K562 (cell line): Measurements from ENCODE around the gene HCN3. TPM values are rescaled to one million over a fixed set of nuclear protein-coding genes. Genes with fewer than 3 reads are reported as not detected.

ENCODE experiments used
- ARID1B ChIP-seq: fragments of 450-650 bp; IDR thresholded peaks from 2 replicates; pipeline ENCODE4 v1.6.1; 2016; ENCODE audit warnings: antibody characterized with exemption, mild to moderate bottlenecking, inconsistent platforms
- ATF7 ChIP-seq: fragments of 450-650 bp; IDR thresholded peaks from 2 replicates; pipeline ENCODE4 v1.7.1; 2014; ENCODE audit warnings: mild to moderate bottlenecking, moderate library complexity
- CBX2 ChIP-seq: fragments of 200-600 bp; sonication (generic); IDR thresholded peaks from one replicate; pipeline ENCODE4 v1.6.1; 2012; ENCODE audit warnings: mild to moderate bottlenecking, low read length, inconsistent platforms; ENCODE audit not compliant: insufficient read depth, poor library complexity, severe bottlenecking
- CEBPB ChIP-seq: fragments of 450-650 bp; IDR thresholded peaks from 2 replicates; pipeline ENCODE4 v1.6.1; 2016; ENCODE audit warnings: missing genetic modification characterization, missing compliant biosample characterization
- ETV6 ChIP-seq, 3 experiments: fragments of 150-350 bp in 1 of 3; sonication (generic) in 1 of 3; formaldehyde crosslinking in 1 of 3; IDR thresholded peaks; 2 replicates each; pipeline versions ENCODE4 v1.6.1 to v1.8.0; 2014 to 2022; ENCODE audit warnings: borderline replicate concordance in 2 of 3, low read depth in 2 of 3, antibody characterized with exemption in 1 of 3, low read length in 1 of 3, mild to moderate bottlenecking in 1 of 3, missing genetic modification reagents in 1 of 3
- KLF6 ChIP-seq: fragments of 250-450 bp; sonication (Bioruptor Pico); IDR thresholded peaks from 2 replicates; pipeline ENCODE4 v1.4.0; 2020; ENCODE audit warnings: mild to moderate bottlenecking, moderate library complexity, borderline replicate concordance
- MIER1 ChIP-seq: fragments of 450-650 bp; IDR thresholded peaks from 2 replicates; pipeline ENCODE4 v1.6.1; 2016; ENCODE audit warnings: antibody characterized with exemption, mild to moderate bottlenecking, low read depth
- NFRKB ChIP-seq: fragments of 450-650 bp; IDR thresholded peaks from 2 replicates; pipeline ENCODE4 v1.6.1; 2016; ENCODE audit warnings: low read depth
- TAF15 ChIP-seq: fragments of 200-400 bp; formaldehyde crosslinking; IDR thresholded peaks from 2 replicates; pipeline ENCODE4 v1.6.1; 2017; ENCODE audit warnings: mild to moderate bottlenecking, low read depth, low read length, moderate library complexity
- TFAM ChIP-seq: fragments of 250-450 bp; sonication (Bioruptor Pico); conservative IDR thresholded peaks from 2 replicates; pipeline ENCODE4 v1.5.0; 2021; ENCODE audit warnings: mild to moderate bottlenecking, moderate library complexity
- ZNF408 ChIP-seq: fragments of 250-450 bp; sonication (Bioruptor Pico); IDR thresholded peaks from 2 replicates; pipeline ENCODE4 v1.4.0; 2020; ENCODE audit warnings: low read depth, mild to moderate bottlenecking, moderate library complexity
- ZNF561 ChIP-seq: fragments of 450-650 bp; formaldehyde crosslinking; conservative IDR thresholded peaks from 2 replicates; pipeline ENCODE4 v1.4.0; 2020; ENCODE audit warnings: mild to moderate bottlenecking, moderate library complexity
- polyA plus RNA-seq, 8 experiments: library from polyadenylated mRNA; depleted of rRNA in 4 of 8; stranded (reverse) in 5 of 8; unstranded in 3 of 8; fragments of >200 nt; fragmentation: Nextera tagmentation in 2 of 8; fragmentation: Illumina TruSeq in 1 of 8; extraction: Ambion mirVana in 2 of 8; extraction: Trizol in 1 of 8; gene quantifications; 2 replicates each; pipeline versions ENCODE4 v1.2.1 to v1.2.3, GENCODE V29; 2011 to 2014; ENCODE audit warnings: inconsistent platforms in 1 of 8, missing spikeins in 1 of 8
- total RNA-seq, 7 experiments: library from RNA; depleted of rRNA in 6 of 7; stranded (reverse); fragments of >200 nt in 6 of 7; fragmentation: Illumina TruSeq in 2 of 7; extraction: Trizol in 2 of 7; gene quantifications; 2 replicates each; pipeline versions ENCODE4 v1.2.1 to v1.2.3, GENCODE V29; 2011 to 2021; ENCODE audit warnings: low replicate concordance in 1 of 7
- TF ChIP-seq, protein P1 (sequence below): sonication (generic); formaldehyde crosslinking; IDR thresholded peaks from 2 replicates; pipeline ENCODE4 v1.8.1; 2023; ENCODE audit warnings: mild to moderate bottlenecking, missing genetic modification reagents, moderate library complexity
- TF ChIP-seq, protein P2 (sequence below): fragments of 450-650 bp; formaldehyde crosslinking; IDR thresholded peaks from 2 replicates; pipeline ENCODE4 v1.4.0; 2022; ENCODE audit warnings: mild to moderate bottlenecking, moderate library complexity
- TF ChIP-seq, protein P3 (sequence below), 2 experiments: IDR thresholded peaks in 1 of 2; conservative IDR thresholded peaks in 1 of 2; 2 replicates each; pipeline ENCODE4 v1.6.1; 2016; ENCODE audit warnings: low read depth in 2 of 2, mild to moderate bottlenecking in 1 of 2, missing compliant biosample characterization in 1 of 2, missing genetic modification characterization in 1 of 2, moderate library complexity in 1 of 2

The HCN3 gene
- total and polyA plus RNA-seq, 9 of the 15 experiments (the other 6 are each of a cell fraction or from before 2014, with no cell fraction given), result 0.91 to 9.7 (median 3.9) TPM

DNA sequence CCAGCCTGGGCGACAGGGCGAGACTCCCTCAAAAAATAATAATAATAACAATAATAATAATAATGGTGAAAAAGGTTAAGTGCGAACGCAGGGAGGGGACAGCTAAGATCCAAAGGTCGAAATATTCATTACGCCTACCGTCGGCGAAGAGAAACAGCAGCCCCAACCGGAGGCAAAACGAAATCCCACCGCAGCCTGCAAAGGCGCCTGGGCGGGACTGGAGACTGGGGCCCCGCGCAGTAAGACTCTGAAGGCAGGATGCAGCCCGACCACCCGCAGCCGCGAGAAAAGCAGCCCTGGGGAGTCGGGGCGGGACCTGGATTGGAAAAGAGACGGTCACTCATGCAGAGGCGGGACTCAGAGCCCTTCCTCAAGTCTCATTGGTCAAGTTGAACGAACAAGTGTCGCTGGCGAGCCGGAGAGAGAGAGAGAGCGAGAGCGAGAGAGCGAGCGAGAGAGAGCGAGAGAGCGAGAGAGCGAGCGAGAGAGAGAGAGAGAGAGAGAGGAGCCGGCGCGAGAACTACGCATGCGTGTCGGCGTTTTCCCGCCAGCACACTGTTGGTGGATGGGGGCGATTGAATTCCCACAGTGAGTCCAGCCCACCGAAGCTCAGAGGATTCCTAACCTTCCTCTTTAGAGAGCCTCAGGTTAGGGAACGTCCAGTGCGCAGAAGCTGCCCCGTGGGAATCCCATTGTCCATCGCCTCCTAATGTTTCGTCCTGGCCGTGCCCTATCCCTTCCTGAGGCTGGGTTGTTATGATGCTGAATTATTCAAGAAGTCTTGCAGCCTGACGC lies 32.7 kb upstream of the HCN3 start (continued):
- no peak for TF ChIP-seq ZNF408 (CRISPR knock-in tag)
- TF ChIP-seq TAF15, result no peak
- no peak for TF ChIP-seq CBX2
- no peak for TF ChIP-seq ZNF561 (CRISPR knock-in tag)
- TF ChIP-seq TFAM (CRISPR knock-in tag), result no peak
- TF ChIP-seq NFRKB, result peak; percentile 98
- no peak for TF ChIP-seq CEBPB
- TF ChIP-seq, protein P1, sequence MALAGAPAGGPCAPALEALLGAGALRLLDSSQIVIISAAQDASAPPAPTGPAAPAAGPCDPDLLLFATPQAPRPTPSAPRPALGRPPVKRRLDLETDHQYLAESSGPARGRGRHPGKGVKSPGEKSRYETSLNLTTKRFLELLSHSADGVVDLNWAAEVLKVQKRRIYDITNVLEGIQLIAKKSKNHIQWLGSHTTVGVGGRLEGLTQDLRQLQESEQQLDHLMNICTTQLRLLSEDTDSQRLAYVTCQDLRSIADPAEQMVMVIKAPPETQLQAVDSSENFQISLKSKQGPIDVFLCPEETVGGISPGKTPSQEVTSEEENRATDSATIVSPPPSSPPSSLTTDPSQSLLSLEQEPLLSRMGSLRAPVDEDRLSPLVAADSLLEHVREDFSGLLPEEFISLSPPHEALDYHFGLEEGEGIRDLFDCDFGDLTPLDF, result peak; percentile 99
- TF ChIP-seq KLF6, result peak; percentile 82; the same call in 1 of the 2 replicates
- TF ChIP-seq, protein P2, sequence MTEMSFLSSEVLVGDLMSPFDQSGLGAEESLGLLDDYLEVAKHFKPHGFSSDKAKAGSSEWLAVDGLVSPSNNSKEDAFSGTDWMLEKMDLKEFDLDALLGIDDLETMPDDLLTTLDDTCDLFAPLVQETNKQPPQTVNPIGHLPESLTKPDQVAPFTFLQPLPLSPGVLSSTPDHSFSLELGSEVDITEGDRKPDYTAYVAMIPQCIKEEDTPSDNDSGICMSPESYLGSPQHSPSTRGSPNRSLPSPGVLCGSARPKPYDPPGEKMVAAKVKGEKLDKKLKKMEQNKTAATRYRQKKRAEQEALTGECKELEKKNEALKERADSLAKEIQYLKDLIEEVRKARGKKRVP (CRISPR knock-in tag), result no peak; the same call in 1 of the 2 replicates
- TF ChIP-seq ARID1B, result peak; percentile 92
- peak; percentile 38 to 51; a peak in 1 of 4 replicates for TF ChIP-seq ETV6 (IDR thresholded peaks at IDR 0.05; ENCODE audit: borderline replicate concordance in 1 of 2, low read depth in 2 of 2, low read length in 1 of 2)
- no peak for TF ChIP-seq ETV6 (CRISPR knock-in tag; IDR thresholded peaks at IDR 0.05; ENCODE audit: borderline replicate concordance)
- TF ChIP-seq MIER1, result peak; percentile 72; the same call in 1 of the 2 replicates
- TF ChIP-seq, protein P3, sequence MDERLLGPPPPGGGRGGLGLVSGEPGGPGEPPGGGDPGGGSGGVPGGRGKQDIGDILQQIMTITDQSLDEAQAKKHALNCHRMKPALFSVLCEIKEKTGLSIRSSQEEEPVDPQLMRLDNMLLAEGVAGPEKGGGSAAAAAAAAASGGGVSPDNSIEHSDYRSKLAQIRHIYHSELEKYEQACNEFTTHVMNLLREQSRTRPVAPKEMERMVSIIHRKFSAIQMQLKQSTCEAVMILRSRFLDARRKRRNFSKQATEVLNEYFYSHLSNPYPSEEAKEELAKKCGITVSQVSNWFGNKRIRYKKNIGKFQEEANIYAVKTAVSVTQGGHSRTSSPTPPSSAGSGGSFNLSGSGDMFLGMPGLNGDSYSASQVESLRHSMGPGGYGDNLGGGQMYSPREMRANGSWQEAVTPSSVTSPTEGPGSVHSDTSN (CRISPR knock-in tag; IDR thresholded peaks at IDR 0.05; ENCODE audit: low read depth), result 0 out of 2 replicates have a peak, but pooled peaks have one; percentile 5
- TF ChIP-seq, protein P3 (tag; conservative IDR thresholded peaks at IDR 0.05; ENCODE audit: low read depth), result peak; percentile 98
- TF ChIP-seq ATF7, result peak; percentile 92
